CD4-positive, alpha-beta T cell treated with Interleukin-6 for 4 hours (primary cell): Measurements from ENCODE around the gene GPD2.
"Not testable (repeated sequence)": the region's sequence is repeated elsewhere in the genome, so short reads cannot be mapped to it uniquely, and the experiment has no call there.

Experiments used
- DNase-seq: peaks from one replicate; pipeline ENCODE4 v3.0.0-alpha.2; 2020; ENCODE audit warnings: mixed read lengths

Gene GPD2

DNA sequence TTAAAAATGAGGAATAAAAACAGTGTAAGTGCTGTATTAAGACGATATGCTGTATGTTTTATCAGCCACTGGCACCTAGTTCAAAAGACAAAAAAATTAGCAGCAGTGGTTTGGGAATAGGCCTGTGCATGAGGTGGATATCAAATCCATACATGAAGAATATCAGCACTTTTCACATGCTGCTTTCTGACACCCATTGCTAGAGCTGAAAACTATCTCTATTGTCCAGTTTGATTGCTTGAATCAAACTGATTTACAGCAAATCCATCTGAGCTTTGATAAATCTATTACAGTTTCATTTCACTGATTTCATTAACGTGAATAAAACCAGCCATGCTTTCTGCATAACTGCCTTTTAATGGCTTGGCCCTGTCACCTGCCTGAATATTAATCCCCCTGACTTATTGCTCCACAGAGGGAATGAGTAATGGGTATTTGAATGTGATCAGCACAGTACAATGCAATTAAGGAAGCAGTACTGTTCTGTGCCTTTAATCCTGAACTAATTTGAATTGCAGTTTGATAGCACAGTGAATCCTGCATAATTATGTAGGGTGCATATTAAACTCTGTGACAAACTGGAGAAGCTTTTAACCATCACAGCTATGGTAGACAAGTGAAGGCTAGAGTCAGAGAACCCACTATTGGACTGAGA is 154.0 kb downstream of the GPD2 start:
- no peak for DNase-seq

DNA sequence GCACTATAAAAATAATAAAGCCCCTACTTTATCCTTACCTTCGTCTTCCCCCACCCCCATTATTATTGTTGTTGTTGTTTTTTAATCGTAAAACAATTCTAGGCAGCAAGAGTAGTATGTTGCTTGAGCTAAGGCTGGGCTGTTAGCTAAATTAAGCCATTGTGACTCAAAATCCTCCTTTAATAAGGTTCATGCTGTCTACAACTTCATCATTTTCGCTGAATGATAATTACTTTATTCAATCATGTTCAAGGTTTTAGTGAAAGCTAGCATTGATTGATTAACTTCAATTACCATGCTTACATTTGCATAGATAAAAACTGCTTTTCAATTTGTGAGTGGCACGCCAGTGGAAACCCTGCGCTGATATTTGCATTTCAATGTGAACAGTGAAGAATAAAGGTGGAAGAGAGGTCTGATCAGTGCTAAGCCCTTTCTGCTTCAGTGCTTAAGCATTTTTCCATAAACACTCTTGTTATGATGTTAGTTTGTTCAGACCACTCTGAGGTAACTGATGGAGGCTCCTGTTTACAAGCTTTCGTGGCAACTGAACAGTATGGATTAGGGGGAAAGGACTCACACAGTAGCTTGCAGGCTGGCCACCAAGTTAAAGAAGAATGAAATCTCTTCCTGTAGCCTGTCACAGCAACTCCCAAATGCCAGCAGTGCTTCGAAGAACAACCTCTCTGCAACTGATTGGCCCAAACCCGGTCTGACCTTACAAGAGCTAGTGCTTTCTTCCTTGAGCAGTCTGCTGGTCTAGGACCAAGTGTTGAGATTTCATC is 156.8 kb downstream of the GPD2 start:
- DNase-seq: no peak

DNA sequence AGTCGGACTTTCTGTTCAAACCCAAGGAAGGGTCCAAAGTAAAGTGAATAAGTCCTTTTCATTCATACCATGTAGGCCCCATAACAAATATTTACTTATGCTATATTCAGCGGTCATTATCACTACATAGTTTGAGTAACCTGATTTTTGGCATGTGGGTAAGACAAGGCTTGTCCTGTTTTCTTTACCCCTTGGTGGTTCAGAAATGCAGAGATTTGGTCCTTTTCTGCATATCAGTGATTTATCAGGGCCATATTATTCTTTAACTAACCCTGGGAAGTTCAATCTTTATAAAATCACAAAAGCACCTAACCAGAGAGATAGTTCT is 157.4 kb downstream of the GPD2 start:
- no peak for DNase-seq

DNA sequence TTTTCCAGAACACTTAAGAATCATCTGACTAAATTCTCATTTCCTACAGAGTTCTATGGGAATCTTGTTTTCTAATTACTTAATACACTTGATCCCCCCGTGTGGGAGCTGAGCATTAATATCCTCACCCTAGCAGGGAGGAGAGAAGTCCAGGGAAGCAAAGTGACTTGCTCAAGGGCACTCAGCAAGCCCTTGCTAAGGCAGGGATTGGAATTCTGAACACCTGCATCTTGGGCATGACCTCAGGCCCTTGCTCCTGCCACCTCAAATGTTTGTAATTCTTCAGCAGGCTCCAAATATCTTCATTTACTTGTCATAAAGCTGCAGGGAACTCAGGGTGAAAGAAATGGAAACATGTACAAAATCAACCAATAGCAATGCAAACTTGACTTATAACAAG is 162.4 kb downstream of the GPD2 start:
- no peak for DNase-seq

DNA sequence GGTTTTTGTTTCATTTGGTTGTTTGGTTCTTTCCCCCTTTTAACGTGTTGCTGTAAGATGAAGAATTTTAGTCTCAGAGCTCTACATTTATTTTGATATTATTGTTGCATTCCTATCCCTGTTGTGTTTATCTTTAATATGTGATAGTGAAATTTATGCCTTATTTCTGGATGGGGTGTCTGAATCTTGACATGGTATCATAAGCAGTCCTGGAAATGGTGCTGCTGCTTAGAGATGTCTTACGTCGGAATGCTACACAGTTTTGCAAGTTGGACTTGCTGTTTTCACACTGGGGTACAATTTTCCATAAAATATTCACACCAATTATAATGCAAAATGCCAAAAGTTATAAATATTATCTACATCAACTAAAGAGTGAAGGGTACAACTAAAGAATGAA is 164.0 kb downstream of the GPD2 start:
- DNase-seq: no peak

DNA sequence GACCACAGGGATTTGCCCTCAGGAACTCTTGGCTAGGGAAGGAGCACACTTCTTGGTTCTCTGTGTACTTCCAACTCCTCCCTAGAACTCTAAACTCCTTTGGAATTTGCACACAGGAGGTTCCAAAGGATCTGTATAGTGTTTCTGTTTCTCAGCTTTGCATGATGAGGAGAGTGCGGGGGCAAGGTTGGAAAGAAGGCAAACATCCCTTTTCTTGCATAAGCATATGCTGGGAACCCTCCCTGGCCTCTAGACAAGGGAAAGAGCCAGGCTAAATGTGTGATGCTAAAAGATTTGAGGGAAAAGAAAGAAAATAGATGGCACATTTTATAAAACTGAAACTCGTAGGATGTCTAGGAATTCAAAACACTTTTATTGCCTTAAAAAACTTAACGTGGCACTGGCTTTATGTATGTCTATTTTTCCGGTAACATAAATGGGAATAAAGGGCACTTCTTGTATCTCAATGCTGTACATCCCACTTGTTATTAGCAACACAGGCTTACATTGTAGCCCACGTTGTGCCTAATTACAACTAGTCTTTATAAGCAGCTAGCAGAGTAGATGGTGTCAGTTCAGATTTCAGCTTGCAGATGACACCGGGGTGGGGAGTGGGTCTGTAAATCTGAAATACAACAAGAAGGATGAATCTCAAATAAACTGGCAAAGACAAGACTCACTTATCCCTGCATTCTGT is 165.8 kb downstream of the GPD2 start:
- no peak for DNase-seq

DNA sequence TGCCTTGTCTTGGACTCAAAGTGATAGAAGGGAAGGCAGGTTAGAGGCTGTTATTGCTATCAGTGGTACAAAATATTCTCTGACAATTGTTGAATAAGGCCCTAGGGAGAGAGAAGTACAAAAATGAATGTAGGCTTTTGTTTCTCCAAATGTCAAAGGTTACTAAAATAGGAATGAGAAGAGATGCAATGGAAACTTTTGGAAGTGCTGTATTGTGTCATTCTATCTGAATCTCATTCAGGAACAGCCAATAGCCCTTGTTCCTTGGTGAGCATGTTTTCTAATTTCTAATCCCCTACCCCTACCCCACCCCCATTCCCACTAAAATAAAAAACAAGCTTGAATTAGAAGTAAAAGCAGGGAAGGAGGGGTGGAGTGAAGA is 166.4 kb downstream of the GPD2 start:
- no peak for DNase-seq

DNA sequence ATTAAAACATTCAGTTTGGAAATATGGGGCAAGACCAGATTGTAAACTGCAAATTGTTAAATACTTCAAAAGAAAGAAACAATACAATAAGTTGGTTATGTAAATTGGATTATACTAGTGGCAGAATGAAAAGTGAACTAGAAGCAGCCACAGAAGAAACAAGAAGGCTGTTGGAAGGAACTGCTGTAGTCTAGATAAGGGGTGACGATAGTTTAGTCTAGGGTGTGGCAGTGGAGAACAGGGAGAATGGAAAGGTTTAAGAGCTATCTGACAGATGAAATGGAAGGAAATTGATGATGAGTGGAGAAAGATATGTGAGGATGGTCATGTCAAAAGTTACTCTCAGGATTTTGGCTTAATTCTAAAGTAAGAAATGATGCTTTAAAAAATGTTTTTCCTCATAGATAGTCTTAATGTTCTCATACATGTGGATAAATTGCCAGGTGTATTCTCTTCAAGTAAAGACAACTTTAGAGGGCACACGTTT is 179.7 kb downstream of the GPD2 start:
- DNase-seq: no peak

DNA sequence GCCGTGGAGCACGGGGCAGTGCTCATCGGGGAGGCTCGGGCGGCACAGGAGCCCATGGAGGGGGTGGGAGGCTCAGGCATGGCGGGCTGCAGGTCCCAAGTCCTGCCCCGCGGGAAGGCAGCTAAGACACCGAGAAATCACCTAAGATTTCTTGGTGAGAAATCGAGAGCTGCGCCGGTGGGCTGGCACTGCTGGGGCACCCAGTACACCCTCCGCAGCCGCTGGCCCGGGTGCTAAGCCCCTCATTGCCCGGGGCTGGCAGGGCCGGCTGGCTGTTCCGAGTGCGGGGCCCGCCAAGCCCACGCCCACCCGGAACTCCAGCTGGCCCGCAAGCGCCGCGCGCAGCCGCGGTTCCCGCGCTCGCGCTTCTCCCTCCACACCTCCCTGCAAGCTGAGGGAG is 181.9 kb downstream of the GPD2 start:
- DNase-seq: not testable (repeated sequence)

DNA sequence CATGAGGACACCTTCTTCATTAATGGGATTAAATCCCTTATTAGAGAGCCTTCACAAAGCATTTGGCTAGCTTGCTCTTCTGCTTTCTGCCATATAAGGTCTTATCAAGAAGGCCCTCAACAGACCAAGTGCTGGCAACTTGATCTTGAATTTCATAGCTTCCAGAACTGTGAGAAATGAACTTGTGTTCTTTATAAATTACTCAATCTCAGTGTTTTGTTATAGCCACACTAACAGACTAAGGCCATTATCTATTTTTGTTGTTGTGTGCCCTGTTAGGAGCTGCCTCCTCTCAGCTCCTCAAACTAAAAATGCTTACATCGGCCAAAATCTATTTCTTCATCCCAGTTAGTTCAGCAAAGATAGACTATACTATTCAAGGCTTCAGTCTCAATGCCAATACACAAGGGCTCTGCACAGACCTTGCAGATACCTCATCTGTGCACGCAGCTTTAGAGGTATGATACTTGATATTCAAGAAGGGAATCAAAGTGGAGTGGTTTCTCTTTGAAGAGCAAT is 182.9 kb downstream of the GPD2 start:
- no peak for DNase-seq

DNA sequence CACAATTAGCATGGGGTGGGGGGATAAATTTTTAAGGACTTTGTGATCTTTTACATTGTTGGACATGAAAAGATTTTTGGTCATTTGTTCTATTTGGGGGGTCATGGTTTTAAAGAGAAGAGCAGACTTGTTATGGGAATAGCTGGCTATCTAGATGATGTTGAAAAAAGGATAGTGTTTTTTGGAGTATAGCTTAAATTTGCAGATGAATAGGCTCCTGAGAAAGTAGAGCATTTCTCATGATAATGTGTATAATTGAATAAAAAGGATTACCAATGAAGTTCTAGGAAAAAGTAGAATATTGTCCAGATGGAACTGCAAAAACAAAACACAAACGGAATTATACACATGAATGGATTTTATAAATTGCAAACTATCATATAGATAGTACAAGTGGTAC is 186.3 kb downstream of the GPD2 start:
- no peak for DNase-seq

DNA sequence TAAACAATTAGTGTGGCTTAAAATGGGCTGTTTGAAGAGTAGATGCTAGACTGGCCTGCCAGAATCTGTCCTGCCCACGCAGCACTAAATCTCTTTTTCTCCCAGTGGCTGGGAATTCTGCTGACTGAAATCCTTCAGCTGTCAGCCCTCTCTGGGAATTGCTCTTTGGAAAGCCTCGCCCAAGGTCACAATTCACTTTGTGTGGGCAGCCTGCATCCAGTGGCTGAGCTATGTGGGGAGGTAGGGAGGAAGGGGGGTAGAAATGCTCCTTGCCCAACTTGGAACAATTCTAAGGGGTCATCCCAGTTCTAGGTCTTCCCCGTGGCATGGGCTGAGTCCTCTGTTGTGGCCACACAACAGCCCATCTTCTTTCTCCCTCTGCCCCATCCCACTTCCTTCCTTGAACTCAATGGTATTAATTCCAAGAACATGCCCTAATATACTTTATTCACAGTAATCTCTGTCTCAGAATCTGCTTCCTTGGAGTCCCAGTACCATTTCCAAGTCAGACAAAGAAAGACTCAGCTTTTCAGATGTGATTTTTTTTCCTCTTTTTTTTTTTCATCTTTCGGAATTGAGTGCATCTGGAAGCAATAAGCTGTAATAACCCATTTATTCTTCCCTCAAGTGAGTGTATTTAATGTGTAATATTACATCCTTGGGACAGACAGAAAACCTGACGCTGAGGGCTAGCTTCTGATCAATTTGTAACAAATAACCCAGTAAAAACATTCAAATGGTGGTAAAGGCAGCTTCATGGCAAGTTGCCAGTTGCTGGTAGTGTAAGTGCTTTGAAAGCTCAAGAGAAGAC is 189.4 kb downstream of the GPD2 start:
- DNase-seq: no peak

DNA sequence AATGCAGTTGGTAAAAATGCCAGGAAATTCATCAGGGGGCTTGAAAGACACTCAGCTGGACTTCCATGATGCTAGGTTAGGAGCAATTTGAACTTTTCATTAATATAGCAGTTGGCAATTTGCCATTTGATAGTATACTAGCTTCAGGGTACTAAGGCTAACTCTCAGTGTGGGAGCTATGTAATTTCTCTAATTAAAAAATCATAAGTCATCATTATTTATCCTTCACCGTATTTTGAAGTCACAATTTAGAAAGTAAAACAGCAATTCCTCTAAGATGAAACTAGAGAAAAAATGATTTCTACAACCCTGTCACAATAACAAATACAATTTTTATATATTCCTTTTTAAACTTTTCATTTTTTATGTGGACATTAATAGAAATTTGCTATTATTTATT is 190.8 kb downstream of the GPD2 start:
- no peak for DNase-seq

DNA sequence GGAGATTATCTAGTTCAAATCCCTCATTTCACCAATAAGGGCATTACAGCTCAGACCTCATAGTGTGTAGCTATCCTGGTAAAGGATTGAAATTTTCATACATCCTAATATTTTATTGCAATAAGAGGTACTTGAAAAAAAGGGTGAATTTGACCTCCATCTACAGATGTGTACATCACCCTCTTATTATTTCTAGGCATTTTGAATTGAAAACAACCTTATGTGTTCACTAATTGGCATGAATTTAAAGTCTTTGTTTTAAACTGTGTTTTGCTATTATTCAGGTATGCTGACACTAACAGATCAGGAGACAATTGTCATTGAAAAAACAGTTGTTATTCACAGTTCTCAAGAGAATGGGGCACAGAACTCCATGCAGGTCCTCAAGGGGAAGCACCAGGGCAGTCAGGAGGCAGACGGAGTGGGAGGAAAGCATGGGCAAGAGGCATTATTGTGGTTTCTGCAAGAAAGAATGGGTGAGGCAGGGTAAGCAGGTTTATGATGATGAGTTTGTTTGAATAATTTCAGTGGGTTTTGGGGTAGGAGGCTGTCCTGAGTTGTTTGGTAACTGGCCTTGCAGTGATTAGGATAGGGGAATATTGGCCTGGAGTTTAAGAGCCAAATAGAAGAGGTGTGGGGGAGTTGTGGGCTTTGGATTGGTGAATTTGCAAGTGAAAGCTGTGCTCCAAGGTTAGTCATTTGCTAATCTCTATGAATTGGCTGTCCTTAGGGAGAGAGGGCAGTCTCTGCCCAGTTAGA is 194.6 kb downstream of the GPD2 start:
- no peak for DNase-seq

DNA sequence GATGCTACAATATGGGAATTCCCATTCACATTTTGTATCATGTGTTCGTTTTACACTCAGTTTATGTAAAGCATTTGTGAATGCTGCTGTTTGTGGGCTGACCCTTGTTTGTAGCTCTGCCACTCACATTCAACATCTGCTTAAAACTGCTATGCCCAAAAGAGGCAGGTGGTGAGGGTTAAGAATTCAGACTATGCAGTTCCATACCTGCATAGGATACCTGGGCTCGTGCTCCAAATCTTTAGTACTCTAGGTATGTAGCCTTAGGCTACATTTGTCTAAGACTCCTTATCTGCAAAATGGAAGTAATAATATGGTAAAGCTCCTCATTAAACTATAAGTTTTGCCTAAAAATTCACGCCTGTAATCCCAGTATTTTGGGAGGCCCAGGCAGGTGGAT is 199.5 kb downstream of the GPD2 start:
- no peak for DNase-seq
